GM12892 (cell line): ENCODE measurements around the gene ACSL5.

ENCODE experiments used
- POLR2A ChIP-seq: IDR thresholded peaks from 2 replicates; pipeline ENCODE4 v1.6.1; 2011; ENCODE audit warnings: low read depth, low read length, control low read depth
- POLR2AphosphoS5 ChIP-seq: IDR thresholded peaks from 2 replicates; pipeline ENCODE4 v1.6.1; 2011; ENCODE audit warnings: low read depth, low read length, control low read depth
- TAF1 ChIP-seq: IDR thresholded peaks from 2 replicates; pipeline ENCODE4 v1.6.1; 2011; ENCODE audit warnings: low read depth, mild to moderate bottlenecking, control low read depth, low read length, borderline replicate concordance

- TF ChIP-seq POLR2AphosphoS5: no peak
- no peak for TF ChIP-seq TAF1
- TF ChIP-seq POLR2A: no peak
Observed at GRCh38 chr10:112456533-112456932, 82.6 kb downstream of the ACSL5 start.
